Measurements from ENCODE around the gene PZP. TPM values are rescaled to one million over a fixed set of nuclear protein-coding genes. Genes with fewer than 3 reads are reported as not detected.

PZP gene
- total and polyA plus RNA-seq, 2 of the 13 experiments (the other 11 are each of a cell fraction or from before 2014, with no cell fraction given), result 0.07 to 0.89 TPM

DNA sequence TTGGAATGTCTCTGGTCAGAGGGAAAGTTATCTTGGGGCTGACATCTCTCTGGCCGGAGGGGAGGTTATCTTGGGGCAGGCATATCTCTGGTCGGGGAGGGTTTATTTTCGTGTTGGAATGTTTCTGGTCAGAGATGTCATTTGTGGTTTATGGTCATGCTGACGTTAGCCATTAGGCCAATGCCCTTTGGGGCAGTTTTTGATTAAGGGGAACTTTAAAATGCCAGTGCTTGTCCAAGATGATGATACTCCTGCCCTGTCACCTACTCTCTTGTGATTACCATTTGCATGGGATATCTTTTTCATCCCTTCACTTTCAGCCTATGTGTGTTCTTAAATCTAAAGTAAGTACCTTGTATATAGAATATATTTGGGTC, 63.5 kb downstream of the PZP start:
- no peaks in the 10 kb centered on the region for H3K36me3 ChIP-seq (replicated peaks in 1 of 2; ENCODE audit: control insufficient read depth in 1 of 2, insufficient read depth in 2 of 2, low read length in 2 of 2)
- H3K4me1 ChIP-seq (ENCODE audit: insufficient read depth, low read length), result no peaks in the 10 kb centered on the region
- H3K9ac ChIP-seq (ENCODE audit: insufficient read depth, low read depth, low read length), result no peak overlapping the region
- POLR2A ChIA-PET, result no interaction called here
- 36% methylated on average over 4 of the region's 4 CpGs for WGBS (ENCODE audit: low lambda C conversion rate)
- no peak for FAIRE-seq
- no peak overlapping the region for H3K4me2 ChIP-seq (ENCODE audit: low read depth, low read length)
- H3K27ac ChIP-seq (ENCODE audit: extremely low read length, insufficient read depth, low read length), result no peak overlapping the region
- in situ Hi-C loops (cut with HindIII; ENCODE audit: extremely low pct_ligation_motif_present, low pct_unique_long_range_greater_than_20kb), result no loop called here
- no peak overlapping the region for H3K4me3 ChIP-seq (replicated peaks in 1 of 3; ENCODE audit: insufficient read depth in 1 of 3, low read depth in 2 of 3, low read length in 3 of 3)
- H3K9me3 ChIP-seq (ENCODE audit: low read length), result peaks cover 58% of the 10 kb centered on the region
- CTCF ChIA-PET (ENCODE audit: low intra/inter-chr PET ratio, low total read pairs), result no interaction called here
- no peak for DNase-seq (ENCODE audit: low spot score)
- no peaks in the 10 kb centered on the region for H3K27me3 ChIP-seq (ENCODE audit: control insufficient read depth in 1 of 2, insufficient read depth in 2 of 2, low read length in 2 of 2)
- no TSS peak for BruUV-seq (replicated peaks)
- H4K20me1 ChIP-seq (ENCODE audit: insufficient read depth, low read length), result no peaks in the 10 kb centered on the region
- H3K79me2 ChIP-seq (ENCODE audit: insufficient read depth, low read length), result no peaks in the 10 kb centered on the region
- H2AFZ ChIP-seq (ENCODE audit: low read length), result no peak overlapping the region
- intact Hi-C loops (cut with micrococcal nuclease; ENCODE audit: unreplicated experiment), result no loop called here
- no peak for ATAC-seq
- TF ChIP-seq THYN1 (CRISPR knock-in tag; IDR thresholded peaks at IDR 0.05; ENCODE audit: borderline replicate concordance, low read depth) (no peak), ZNF614 (CRISPR knock-in tag; IDR thresholded peaks at IDR 0.05; ENCODE audit: borderline replicate concordance) (no peak), TEAD3 (CRISPR knock-in tag; optimal IDR thresholded peaks at IDR 0.05; ENCODE audit: borderline replicate concordance) (no peak), EED (CRISPR knock-in tag; IDR thresholded peaks at IDR 0.05) (no peak), SYNCRIP (IDR thresholded peaks at IDR 0.05; ENCODE audit: insufficient read depth, low read depth, low read length) (no peak), ONECUT2 (CRISPR knock-in tag; IDR thresholded peaks at IDR 0.05) (no peak), ZNF501 (CRISPR knock-in tag; IDR thresholded peaks at IDR 0.05) (no peak)
- TF ChIP-seq, protein P1, sequence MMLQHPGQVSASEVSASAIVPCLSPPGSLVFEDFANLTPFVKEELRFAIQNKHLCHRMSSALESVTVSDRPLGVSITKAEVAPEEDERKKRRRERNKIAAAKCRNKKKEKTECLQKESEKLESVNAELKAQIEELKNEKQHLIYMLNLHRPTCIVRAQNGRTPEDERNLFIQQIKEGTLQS (CRISPR knock-in tag; IDR thresholded peaks at IDR 0.05), result no peak
- TF ChIP-seq, protein P2, sequence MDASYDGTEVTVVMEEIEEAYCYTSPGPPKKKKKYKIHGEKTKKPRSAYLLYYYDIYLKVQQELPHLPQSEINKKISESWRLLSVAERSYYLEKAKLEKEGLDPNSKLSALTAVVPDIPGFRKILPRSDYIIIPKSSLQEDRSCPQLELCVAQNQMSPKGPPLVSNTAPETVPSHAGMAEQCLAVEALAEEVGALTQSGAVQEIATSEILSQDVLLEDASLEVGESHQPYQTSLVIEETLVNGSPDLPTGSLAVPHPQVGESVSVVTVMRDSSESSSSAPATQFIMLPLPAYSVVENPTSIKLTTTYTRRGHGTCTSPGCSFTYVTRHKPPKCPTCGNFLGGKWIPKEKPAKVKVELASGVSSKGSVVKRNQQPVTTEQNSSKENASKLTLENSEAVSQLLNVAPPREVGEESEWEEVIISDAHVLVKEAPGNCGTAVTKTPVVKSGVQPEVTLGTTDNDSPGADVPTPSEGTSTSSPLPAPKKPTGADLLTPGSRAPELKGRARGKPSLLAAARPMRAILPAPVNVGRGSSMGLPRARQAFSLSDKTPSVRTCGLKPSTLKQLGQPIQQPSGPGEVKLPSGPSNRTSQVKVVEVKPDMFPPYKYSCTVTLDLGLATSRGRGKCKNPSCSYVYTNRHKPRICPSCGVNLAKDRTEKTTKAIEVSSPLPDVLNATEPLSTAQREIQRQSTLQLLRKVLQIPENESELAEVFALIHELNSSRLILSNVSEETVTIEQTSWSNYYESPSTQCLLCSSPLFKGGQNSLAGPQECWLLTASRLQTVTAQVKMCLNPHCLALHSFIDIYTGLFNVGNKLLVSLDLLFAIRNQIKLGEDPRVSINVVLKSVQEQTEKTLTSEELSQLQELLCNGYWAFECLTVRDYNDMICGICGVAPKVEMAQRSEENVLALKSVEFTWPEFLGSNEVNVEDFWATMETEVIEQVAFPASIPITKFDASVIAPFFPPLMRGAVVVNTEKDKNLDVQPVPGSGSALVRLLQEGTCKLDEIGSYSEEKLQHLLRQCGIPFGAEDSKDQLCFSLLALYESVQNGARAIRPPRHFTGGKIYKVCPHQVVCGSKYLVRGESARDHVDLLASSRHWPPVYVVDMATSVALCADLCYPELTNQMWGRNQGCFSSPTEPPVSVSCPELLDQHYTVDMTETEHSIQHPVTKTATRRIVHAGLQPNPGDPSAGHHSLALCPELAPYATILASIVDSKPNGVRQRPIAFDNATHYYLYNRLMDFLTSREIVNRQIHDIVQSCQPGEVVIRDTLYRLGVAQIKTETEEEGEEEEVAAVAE (CRISPR knock-in tag; IDR thresholded peaks at IDR 0.05; ENCODE audit: borderline replicate concordance), result no peak
